HEK293 (cell line): ENCODE measurements around the gene TNNT2.
A peak's percentile ranks its signal among the peaks of the same experiment; 100 is the strongest.

ENCODE experiments used
- CTCF ChIA-PET: fragments of 350-600 bp; formaldehyde crosslinking; extraction: SDS; loops from one replicate; lab custom pipeline; 2021; ENCODE audit warnings: antibody characterized with exemption; lab: Yijun Ruan, JAX
- POLR2A ChIA-PET: fragments of 300-600 bp; formaldehyde crosslinking; extraction: SDS; loops from one replicate; lab custom pipeline; 2020; ENCODE audit warnings: antibody characterized with exemption, inconsistent platforms; lab: Yijun Ruan, JAX
- H3K27ac ChIP-seq: fragments of 200-500 bp; sonication (Bioruptor generic); 2 replicates; pipeline ENCODE4 v1.5.1; 2014; ENCODE audit warnings: low read depth, low read length, control low read depth, inconsistent platforms; ENCODE audit errors: extremely low read depth
- H3K36me3 ChIP-seq, 2 experiments: fragments of 200-500 bp in 1 of 2; sonication (Bioruptor generic) in 1 of 2; 1 replicate in 1 of 2; 2 replicates in 1 of 2; pipeline ENCODE4 v1.5.1; 2014 to 2017; ENCODE audit warnings: inconsistent platforms in 2 of 2, low read length in 2 of 2; ENCODE audit not compliant: control insufficient read depth in 2 of 2, insufficient read depth in 1 of 2
- H3K4me1 ChIP-seq: fragments of 200-500 bp; sonication (Bioruptor generic); 2 replicates; pipeline ENCODE4 v1.5.1; 2014; ENCODE audit warnings: mild to moderate bottlenecking, low read length, inconsistent platforms; ENCODE audit not compliant: control insufficient read depth, insufficient read depth
- H3K4me3 ChIP-seq: 2 replicates; pipeline ENCODE4 v1.5.1; 2011; ENCODE audit warnings: low read depth, mild to moderate bottlenecking, control low read depth, low read length, moderate library complexity
- H3K9me3 ChIP-seq: fragments of 200-500 bp; sonication (Bioruptor generic); 2 replicates; pipeline ENCODE4 v1.5.1; 2014; ENCODE audit warnings: low read depth, low read length, inconsistent platforms; ENCODE audit not compliant: control insufficient read depth, insufficient read depth
- GLIS1 ChIP-seq: fragments of 450-650 bp; formaldehyde crosslinking; IDR thresholded peaks from 2 replicates; pipeline ENCODE4 v1.5.1; 2016; ENCODE audit warnings: missing biosample characterization, missing genetic modification characterization
- KLF7 ChIP-seq: fragments of 450-650 bp; formaldehyde crosslinking; IDR thresholded peaks from 2 replicates; pipeline ENCODE4 v1.5.1; 2016; ENCODE audit warnings: missing biosample characterization, missing genetic modification characterization, borderline replicate concordance
- MEIS1 ChIP-seq: sonication (generic); formaldehyde crosslinking; IDR thresholded peaks from 2 replicates; pipeline ENCODE4 v1.8.1; 2022; ENCODE audit warnings: missing genetic modification reagents, mild to moderate bottlenecking, borderline replicate concordance
- SP3 ChIP-seq: fragments of 450-650 bp; formaldehyde crosslinking; IDR thresholded peaks from 2 replicates; pipeline ENCODE4 v1.5.1; 2016; ENCODE audit warnings: missing biosample characterization, missing genetic modification characterization
- WT1 ChIP-seq: fragments of 450-650 bp; formaldehyde crosslinking; IDR thresholded peaks from 2 replicates; pipeline ENCODE4 v1.5.1; 2016; ENCODE audit warnings: missing biosample characterization, missing genetic modification characterization
- YY2 ChIP-seq: fragments of 450-650 bp; formaldehyde crosslinking; IDR thresholded peaks from 2 replicates; pipeline ENCODE4 v1.5.1; 2016; ENCODE audit warnings: missing biosample characterization, missing genetic modification characterization
- ZBTB7A ChIP-seq: fragments of 450-650 bp; formaldehyde crosslinking; IDR thresholded peaks from 2 replicates; pipeline ENCODE4 v1.5.1; 2016; ENCODE audit warnings: low read depth, missing biosample characterization, missing genetic modification characterization
- ZNF214 ChIP-seq: fragments of 450-650 bp; formaldehyde crosslinking; IDR thresholded peaks from 2 replicates; pipeline ENCODE4 v1.5.1; 2017; ENCODE audit warnings: missing biosample characterization, mild to moderate bottlenecking, missing genetic modification characterization, borderline replicate concordance
- ZNF266 ChIP-seq: fragments of 450-650 bp; formaldehyde crosslinking; IDR thresholded peaks from 2 replicates; pipeline ENCODE4 v1.5.1; 2016; ENCODE audit warnings: missing biosample characterization, missing genetic modification characterization, low read depth
- ZNF501 ChIP-seq: fragments of 450-650 bp; formaldehyde crosslinking; IDR thresholded peaks from 2 replicates; pipeline ENCODE4 v1.5.1; 2016; ENCODE audit warnings: missing biosample characterization, missing genetic modification characterization
- ZNF561 ChIP-seq: fragments of 450-650 bp; IDR thresholded peaks from 2 replicates; pipeline ENCODE4 v1.5.1; 2018; ENCODE audit warnings: missing biosample characterization, missing genetic modification characterization, borderline replicate concordance
- ZNF571 ChIP-seq: fragments of 450-650 bp; formaldehyde crosslinking; IDR thresholded peaks from 2 replicates; pipeline ENCODE4 v1.5.0; 2017; ENCODE audit warnings: missing biosample characterization, missing genetic modification characterization
- ZNF660 ChIP-seq: fragments of 450-650 bp; IDR thresholded peaks from 2 replicates; pipeline ENCODE4 v1.5.1; 2018; ENCODE audit warnings: missing biosample characterization, mild to moderate bottlenecking, missing genetic modification characterization
- ZNF768 ChIP-seq: fragments of 450-650 bp; formaldehyde crosslinking; IDR thresholded peaks from 2 replicates; pipeline ENCODE4 v1.5.1; 2018; ENCODE audit warnings: missing biosample characterization, mild to moderate bottlenecking, missing genetic modification characterization
- ZNF792 ChIP-seq: fragments of 450-650 bp; formaldehyde crosslinking; IDR thresholded peaks from 2 replicates; pipeline ENCODE4 v1.5.1; 2016; ENCODE audit warnings: missing biosample characterization, missing genetic modification characterization
- ZSCAN30 ChIP-seq: fragments of 450-650 bp; IDR thresholded peaks from 2 replicates; pipeline ENCODE4 v1.5.1; 2018; ENCODE audit warnings: missing biosample characterization, mild to moderate bottlenecking, missing genetic modification characterization, moderate library complexity
- TF ChIP-seq, protein P1 (sequence below): fragments of 450-650 bp; formaldehyde crosslinking; IDR thresholded peaks from 2 replicates; pipeline ENCODE4 v1.5.1; 2016; ENCODE audit warnings: missing biosample characterization, missing genetic modification characterization
- TF ChIP-seq, protein P2 (sequence below): fragments of 450-650 bp; formaldehyde crosslinking; IDR thresholded peaks from 2 replicates; pipeline ENCODE4 v1.5.1; 2016; ENCODE audit warnings: missing biosample characterization, missing genetic modification characterization
- TF ChIP-seq, protein P3 (sequence below): fragments of 450-650 bp; formaldehyde crosslinking; IDR thresholded peaks from 2 replicates; pipeline ENCODE4 v1.5.1; 2016; ENCODE audit warnings: missing biosample characterization, missing genetic modification characterization
- TF ChIP-seq, protein P4 (sequence below): fragments of 450-650 bp; formaldehyde crosslinking; IDR thresholded peaks from 2 replicates; pipeline ENCODE4 v1.5.1; 2017; ENCODE audit warnings: missing biosample characterization, missing genetic modification characterization

TNNT2 gene

DNA sequence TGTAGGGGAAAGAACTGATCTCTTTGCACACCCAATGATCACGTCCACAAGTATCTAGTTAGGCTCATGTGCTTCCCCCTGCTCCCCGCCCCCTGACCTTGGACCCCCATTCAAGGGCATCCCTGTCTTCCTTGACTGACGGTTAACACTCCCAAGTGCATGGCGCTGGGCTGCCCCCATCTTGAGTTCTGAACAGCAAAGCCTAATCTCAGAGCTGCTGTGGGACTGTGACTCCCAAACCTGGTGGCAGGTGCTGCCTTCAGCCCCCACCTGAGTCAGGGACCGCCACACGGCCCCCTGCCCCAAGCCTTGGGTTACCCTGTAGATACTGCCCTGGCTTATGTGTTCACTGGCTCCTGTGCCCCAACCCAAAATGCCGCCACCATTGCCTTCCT lies 43.1 kb upstream of the TNNT2 start:
- no peaks in the 10 kb centered on the region for H3K9me3 ChIP-seq
- CTCF ChIA-PET: interaction anchor here (1.5 to 1.8 kb wide), 3 partner anchors 15 kb away, joined by 3 to 11 read pairs (median 7); no protein-coding TSS in a partner anchor
- no peaks in the 10 kb centered on the region for H3K36me3 ChIP-seq
- H3K4me3 ChIP-seq: no peak overlapping the region
- H3K4me1 ChIP-seq: no peaks in the 10 kb centered on the region
- POLR2A ChIA-PET: no interaction called here
- no peak overlapping the region for H3K27ac ChIP-seq
- no peak for TF ChIP-seq YY2
- no peak for TF ChIP-seq ZSCAN30 (tag by site-specific recombination)
- TF ChIP-seq KLF7: no peak
- no peak for TF ChIP-seq ZNF792
- no peak for TF ChIP-seq ZNF501 (tag by site-specific recombination)
- no peak for TF ChIP-seq ZNF768 (tag by site-specific recombination)
- no peak for TF ChIP-seq ZBTB7A (tag by site-specific recombination)
- TF ChIP-seq, protein P1, sequence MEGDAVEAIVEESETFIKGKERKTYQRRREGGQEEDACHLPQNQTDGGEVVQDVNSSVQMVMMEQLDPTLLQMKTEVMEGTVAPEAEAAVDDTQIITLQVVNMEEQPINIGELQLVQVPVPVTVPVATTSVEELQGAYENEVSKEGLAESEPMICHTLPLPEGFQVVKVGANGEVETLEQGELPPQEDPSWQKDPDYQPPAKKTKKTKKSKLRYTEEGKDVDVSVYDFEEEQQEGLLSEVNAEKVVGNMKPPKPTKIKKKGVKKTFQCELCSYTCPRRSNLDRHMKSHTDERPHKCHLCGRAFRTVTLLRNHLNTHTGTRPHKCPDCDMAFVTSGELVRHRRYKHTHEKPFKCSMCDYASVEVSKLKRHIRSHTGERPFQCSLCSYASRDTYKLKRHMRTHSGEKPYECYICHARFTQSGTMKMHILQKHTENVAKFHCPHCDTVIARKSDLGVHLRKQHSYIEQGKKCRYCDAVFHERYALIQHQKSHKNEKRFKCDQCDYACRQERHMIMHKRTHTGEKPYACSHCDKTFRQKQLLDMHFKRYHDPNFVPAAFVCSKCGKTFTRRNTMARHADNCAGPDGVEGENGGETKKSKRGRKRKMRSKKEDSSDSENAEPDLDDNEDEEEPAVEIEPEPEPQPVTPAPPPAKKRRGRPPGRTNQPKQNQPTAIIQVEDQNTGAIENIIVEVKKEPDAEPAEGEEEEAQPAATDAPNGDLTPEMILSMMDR (tag by site-specific recombination): no peak

DNA sequence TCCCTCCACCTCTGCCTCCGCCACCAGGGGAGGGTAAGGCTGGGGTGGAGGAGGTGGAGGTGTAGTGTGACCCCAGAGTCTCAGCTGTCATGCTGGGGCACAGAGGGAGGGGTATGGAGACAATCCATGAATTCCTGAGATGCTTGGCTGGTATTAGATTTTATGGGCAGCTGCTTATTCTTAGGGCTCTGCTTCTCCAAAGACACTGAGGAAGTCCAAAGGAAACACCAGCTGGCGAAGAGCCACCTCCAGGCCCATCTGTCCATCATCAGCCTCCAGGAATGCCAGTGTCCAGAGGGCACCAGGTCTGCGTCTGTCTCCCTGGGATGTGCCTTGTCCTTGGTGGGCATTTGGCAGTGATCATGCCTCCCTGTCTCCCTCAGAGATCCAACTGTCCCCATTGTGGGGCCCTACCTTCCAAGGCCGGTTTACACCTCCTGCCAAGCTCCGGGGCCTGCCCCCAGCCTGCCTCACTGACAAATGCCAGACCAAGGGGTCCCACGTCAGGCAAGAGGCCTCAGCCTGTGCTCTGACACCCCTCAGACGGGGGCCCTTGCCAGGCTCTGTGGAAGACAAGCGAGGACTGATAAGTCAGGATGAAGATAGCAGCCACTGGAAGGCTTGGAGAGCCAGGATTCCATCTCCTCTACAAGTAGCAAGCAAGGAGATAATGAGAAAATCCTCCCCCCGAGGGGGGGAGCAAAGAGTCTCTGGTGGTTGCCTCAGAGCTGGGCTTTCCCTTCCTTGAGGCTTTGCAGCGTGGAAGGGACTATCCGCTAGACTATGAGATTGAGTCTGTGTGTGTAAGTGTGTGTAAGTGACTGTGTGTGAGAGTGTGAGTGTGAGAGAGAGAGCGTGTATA lies 42.5 kb upstream of the TNNT2 start:
- Histone ChIP-seq H3K27ac (no peak overlapping the region), H3K4me3 (no peak overlapping the region), H3K4me1 (no peaks in the 10 kb centered on the region), H3K9me3 (no peaks in the 10 kb centered on the region), H3K36me3 (no peaks in the 10 kb centered on the region)
- ChIA-PET POLR2A (no interaction called here), CTCF (interaction anchor here (0.8 to 1.7 kb wide), 4 partner anchors 14 to 34 kb away, joined by 3 to 7 read pairs (median 3); no protein-coding TSS in a partner anchor)
- TF ChIP-seq, protein P2, sequence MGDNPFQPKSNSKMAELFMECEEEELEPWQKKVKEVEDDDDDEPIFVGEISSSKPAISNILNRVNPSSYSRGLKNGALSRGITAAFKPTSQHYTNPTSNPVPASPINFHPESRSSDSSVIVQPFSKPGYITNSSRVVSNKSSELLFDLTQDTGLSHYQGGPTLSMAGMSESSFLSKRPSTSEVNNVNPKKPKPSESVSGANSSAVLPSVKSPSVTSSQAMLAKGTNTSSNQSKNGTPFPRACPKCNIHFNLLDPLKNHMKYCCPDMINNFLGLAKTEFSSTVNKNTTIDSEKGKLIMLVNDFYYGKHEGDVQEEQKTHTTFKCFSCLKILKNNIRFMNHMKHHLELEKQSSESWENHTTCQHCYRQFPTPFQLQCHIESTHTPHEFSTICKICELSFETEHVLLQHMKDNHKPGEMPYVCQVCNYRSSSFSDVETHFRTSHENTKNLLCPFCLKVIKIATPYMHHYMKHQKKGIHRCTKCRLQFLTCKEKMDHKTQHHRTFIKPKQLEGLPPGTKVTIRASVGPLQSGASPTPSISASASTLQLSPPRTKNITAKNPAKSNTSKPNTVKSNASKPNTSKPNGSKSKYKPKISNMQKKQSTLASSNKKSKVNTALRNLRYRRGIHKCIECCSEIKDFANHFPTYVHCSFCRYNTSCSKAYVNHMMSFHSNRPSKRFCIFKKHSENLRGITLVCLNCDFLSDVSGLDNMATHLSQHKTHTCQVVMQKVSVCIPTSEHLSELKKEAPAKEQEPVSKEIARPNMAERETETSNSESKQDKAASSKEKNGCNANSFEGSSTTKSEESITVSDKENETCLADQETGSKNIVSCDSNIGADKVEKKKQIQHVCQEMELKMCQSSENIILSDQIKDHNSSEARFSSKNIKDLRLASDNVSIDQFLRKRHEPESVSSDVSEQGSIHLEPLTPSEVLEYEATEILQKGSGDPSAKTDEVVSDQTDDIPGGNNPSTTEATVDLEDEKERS (tag by site-specific recombination): no peak
- peak; percentile 9; the same call in 1 of the 2 replicates for TF ChIP-seq GLIS1 (tag by site-specific recombination)

DNA sequence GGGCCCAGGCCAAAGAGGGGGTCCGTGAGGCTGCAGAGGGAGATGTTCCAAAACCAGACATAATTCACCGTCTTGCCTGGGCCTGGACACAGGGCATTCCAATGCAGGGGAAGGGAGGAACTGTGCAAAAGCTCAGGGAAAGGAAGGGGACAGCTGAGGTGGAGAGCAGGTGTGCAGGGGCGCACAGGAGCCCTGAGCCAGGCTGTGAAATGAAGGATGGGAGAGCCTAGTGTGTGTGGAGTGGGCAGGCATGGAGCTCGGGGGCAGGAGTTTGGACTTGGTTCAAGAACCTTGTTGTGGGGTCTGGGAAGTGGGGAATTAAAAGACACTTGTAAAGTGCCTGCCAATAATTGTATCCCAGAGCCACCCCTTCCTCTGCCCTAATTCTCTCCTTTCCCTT lies 41.8 kb upstream of the TNNT2 start:
- H3K36me3 ChIP-seq: no peaks in the 10 kb centered on the region
- ChIA-PET CTCF (interaction anchor here (0.8 to 1.5 kb wide), 3 partner anchors 17 to 34 kb away, joined by 3 to 7 read pairs (median 3); no protein-coding TSS in a partner anchor), POLR2A (no interaction called here)
- H3K4me3 ChIP-seq: no peak overlapping the region
- H3K4me1 ChIP-seq: no peaks in the 10 kb centered on the region
- H3K27ac ChIP-seq: no peak overlapping the region
- H3K9me3 ChIP-seq: no peaks in the 10 kb centered on the region
- TF ChIP-seq MEIS1 (CRISPR knock-in tag): no peak
- no peak for TF ChIP-seq ZNF660 (tag by site-specific recombination)
- TF ChIP-seq WT1: no peak
- TF ChIP-seq, protein P3, sequence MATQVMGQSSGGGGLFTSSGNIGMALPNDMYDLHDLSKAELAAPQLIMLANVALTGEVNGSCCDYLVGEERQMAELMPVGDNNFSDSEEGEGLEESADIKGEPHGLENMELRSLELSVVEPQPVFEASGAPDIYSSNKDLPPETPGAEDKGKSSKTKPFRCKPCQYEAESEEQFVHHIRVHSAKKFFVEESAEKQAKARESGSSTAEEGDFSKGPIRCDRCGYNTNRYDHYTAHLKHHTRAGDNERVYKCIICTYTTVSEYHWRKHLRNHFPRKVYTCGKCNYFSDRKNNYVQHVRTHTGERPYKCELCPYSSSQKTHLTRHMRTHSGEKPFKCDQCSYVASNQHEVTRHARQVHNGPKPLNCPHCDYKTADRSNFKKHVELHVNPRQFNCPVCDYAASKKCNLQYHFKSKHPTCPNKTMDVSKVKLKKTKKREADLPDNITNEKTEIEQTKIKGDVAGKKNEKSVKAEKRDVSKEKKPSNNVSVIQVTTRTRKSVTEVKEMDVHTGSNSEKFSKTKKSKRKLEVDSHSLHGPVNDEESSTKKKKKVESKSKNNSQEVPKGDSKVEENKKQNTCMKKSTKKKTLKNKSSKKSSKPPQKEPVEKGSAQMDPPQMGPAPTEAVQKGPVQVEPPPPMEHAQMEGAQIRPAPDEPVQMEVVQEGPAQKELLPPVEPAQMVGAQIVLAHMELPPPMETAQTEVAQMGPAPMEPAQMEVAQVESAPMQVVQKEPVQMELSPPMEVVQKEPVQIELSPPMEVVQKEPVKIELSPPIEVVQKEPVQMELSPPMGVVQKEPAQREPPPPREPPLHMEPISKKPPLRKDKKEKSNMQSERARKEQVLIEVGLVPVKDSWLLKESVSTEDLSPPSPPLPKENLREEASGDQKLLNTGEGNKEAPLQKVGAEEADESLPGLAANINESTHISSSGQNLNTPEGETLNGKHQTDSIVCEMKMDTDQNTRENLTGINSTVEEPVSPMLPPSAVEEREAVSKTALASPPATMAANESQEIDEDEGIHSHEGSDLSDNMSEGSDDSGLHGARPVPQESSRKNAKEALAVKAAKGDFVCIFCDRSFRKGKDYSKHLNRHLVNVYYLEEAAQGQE (tag by site-specific recombination): no peak
- TF ChIP-seq ZNF571 (tag by site-specific recombination): no peak
- TF ChIP-seq ZNF214 (tag by site-specific recombination): no peak
- no peak for TF ChIP-seq SP3
- no peak for TF ChIP-seq ZNF266 (tag by site-specific recombination)
- TF ChIP-seq ZNF561 (tag by site-specific recombination): no peak
- TF ChIP-seq, protein P4, sequence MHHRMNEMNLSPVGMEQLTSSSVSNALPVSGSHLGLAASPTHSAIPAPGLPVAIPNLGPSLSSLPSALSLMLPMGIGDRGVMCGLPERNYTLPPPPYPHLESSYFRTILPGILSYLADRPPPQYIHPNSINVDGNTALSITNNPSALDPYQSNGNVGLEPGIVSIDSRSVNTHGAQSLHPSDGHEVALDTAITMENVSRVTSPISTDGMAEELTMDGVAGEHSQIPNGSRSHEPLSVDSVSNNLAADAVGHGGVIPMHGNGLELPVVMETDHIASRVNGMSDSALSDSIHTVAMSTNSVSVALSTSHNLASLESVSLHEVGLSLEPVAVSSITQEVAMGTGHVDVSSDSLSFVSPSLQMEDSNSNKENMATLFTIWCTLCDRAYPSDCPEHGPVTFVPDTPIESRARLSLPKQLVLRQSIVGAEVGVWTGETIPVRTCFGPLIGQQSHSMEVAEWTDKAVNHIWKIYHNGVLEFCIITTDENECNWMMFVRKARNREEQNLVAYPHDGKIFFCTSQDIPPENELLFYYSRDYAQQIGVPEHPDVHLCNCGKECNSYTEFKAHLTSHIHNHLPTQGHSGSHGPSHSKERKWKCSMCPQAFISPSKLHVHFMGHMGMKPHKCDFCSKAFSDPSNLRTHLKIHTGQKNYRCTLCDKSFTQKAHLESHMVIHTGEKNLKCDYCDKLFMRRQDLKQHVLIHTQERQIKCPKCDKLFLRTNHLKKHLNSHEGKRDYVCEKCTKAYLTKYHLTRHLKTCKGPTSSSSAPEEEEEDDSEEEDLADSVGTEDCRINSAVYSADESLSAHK (tag by site-specific recombination): no peak
